AG04450 (cell line): ENCODE measurements around the gene HNRNPD. TPM values are rescaled to one million over a fixed set of nuclear protein-coding genes. Genes with fewer than 3 reads are reported as not detected.
"Not testable (repeated sequence)": the region's sequence is repeated elsewhere in the genome, so short reads cannot be mapped to it uniquely, and the experiment has no call there.

Source experiments
- CTCF ChIA-PET: fragments of 300-600, 350-600 bp; formaldehyde crosslinking; extraction: SDS; loops from one replicate; lab custom pipeline; 2022; ENCODE audit warnings: antibody characterized with exemption, inconsistent platforms; lab: Charles Lee
- POLR2A ChIA-PET: fragments of 350-600 bp; formaldehyde crosslinking; extraction: SDS; loops from one replicate; lab custom pipeline; 2021; ENCODE audit warnings: antibody characterized with exemption, inconsistent platforms; lab: Yijun Ruan, JAX
- DNase-seq: peaks from one replicate; pipeline ENCODE4 v3.0.0-alpha.2; 2011; ENCODE audit warnings: low read depth, low spot score
- H3K27ac ChIP-seq: one replicate; pipeline ENCODE4 v1.5.1; 2012; ENCODE audit warnings: low read depth, low read length, control low read depth
- H3K27me3 ChIP-seq: one replicate; pipeline ENCODE4 v1.6.0; 2012; ENCODE audit warnings: low read length; ENCODE audit not compliant: control insufficient read depth, insufficient read depth
- H3K4me3 ChIP-seq: 2 replicates; pipeline ENCODE4 v1.5.1; 2011; ENCODE audit warnings: mild to moderate bottlenecking, low read depth, low read length, control low read depth
- H3K9me3 ChIP-seq: 2 replicates; pipeline ENCODE4 v1.5.1; 2012; ENCODE audit warnings: low read length; ENCODE audit not compliant: control insufficient read depth, insufficient read depth
- polyA plus RNA-seq: library from polyadenylated mRNA; depleted of rRNA; stranded (reverse); fragments of >200 nt; gene quantifications from 2 replicates; pipeline ENCODE4 v1.2.3, GENCODE V29; 2011
- TF ChIP-seq, protein P1 (sequence below): IDR thresholded peaks from 2 replicates; pipeline ENCODE4 v1.5.1; 2011; ENCODE audit warnings: low read depth, low read length, control low read depth, inconsistent platforms

Gene HNRNPD
- polyA plus RNA-seq, 1 experiment, result 93.8 TPM

DNA sequence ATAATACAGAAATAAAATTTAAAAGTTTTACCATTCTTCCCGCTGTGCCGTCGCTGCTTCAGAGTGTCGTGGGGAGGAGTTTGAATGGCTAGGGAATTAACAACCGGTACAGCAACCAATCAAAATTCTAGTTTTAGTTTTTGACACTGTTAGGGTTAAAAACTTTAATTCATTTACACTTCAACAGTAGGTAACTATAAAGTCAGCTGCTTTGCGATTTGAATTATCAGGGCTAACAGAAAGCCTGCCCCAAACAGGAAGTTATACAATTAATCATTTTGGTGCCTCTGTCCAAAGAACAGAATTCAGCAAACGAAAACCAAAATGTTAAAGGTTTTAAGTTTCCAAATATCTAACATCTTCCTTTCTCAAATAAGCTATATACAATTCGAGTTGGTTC is 2.3 kb downstream of the HNRNPD start:
- Histone ChIP-seq H3K27me3 (no peaks in the 10 kb centered on the region), H3K4me3 (peak overlapping the region; percentile 98), H3K9me3 (no peaks in the 10 kb centered on the region; the same call in 1 of the 2 replicates), H3K27ac (no peak overlapping the region)
- ChIA-PET POLR2A (interaction anchor here (0.6 to 2.3 kb wide), 2 partner anchors 58 to 1560 kb away, joined by 5 to 13 read pairs; no protein-coding TSS in a partner anchor), CTCF (interaction anchor here (1.6 to 3.6 kb wide), 3 partner anchors 11 to 367 kb away, joined by 3 to 39 read pairs (median 8); partner anchors contain the start of gene HNRNPDL)
- no peak for DNase-seq
- TF ChIP-seq, protein P1, sequence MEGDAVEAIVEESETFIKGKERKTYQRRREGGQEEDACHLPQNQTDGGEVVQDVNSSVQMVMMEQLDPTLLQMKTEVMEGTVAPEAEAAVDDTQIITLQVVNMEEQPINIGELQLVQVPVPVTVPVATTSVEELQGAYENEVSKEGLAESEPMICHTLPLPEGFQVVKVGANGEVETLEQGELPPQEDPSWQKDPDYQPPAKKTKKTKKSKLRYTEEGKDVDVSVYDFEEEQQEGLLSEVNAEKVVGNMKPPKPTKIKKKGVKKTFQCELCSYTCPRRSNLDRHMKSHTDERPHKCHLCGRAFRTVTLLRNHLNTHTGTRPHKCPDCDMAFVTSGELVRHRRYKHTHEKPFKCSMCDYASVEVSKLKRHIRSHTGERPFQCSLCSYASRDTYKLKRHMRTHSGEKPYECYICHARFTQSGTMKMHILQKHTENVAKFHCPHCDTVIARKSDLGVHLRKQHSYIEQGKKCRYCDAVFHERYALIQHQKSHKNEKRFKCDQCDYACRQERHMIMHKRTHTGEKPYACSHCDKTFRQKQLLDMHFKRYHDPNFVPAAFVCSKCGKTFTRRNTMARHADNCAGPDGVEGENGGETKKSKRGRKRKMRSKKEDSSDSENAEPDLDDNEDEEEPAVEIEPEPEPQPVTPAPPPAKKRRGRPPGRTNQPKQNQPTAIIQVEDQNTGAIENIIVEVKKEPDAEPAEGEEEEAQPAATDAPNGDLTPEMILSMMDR, result no peak

DNA sequence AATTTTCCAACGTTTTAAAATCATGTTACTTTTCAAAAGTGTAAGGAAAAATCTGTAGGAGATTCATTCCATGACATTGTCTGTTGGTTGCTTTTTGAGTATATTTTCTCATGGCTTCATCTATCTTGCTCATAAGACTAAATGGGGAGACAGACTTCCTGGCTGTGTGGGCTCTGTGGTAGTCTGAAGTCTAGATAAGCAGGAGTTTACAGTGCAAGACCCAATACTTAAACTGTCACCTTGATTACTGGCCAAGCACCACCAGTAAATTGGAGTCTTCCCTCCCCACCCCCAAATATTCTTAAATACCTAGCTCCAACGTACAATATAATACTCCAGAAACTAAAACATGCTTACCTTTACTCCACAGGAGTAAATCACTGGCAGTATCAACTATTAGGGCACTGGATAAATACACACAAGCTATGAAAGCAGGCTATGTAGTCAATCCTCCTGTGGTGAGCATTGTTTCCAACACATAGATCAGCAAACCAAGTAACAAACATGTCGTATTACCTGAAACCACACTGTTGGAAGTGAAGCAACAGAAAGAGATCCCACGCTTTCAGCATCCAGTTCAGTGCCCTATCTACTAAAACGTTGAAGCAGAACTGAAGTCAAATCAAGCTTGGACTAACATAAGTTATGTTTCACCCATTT is 6.2 kb downstream of the HNRNPD start:
- Histone ChIP-seq H3K9me3 (no peaks in the 10 kb centered on the region), H3K4me3 (no peak overlapping the region), H3K27me3 (no peaks in the 10 kb centered on the region), H3K27ac (no peak overlapping the region)
- TF ChIP-seq, protein P1, result no peak
- ChIA-PET POLR2A (interaction anchor here (1.1 kb wide), 1 partner anchor 62 kb away, joined by 3 read pairs; no protein-coding TSS in a partner anchor), CTCF (interaction anchor here (1.0 kb wide), 1 partner anchor 83 kb away, joined by 3 read pairs; no protein-coding TSS in a partner anchor)
- no peak for DNase-seq

DNA sequence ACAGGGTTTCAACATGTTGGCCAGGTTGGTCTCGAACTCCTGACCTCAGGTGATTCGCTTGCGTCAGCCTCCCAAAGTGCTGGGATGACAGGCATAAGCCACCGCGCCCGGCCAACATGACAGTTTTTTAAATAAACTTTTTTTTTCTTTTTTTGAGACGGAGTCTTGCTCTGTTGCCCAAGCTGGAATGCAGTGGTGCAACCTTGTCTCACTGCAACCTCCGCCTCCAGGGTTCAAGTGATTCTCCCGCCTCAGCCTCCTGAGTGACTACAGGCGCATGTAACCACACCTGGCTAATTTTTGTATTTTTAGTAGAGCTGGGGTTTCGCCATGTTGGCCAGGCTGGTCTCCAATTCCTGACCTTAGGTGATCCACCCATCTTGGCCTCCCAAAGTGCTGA is 7.4 kb downstream of the HNRNPD start:
- H3K4me3 ChIP-seq, H3K27ac ChIP-seq, CTCF ChIA-PET, POLR2A ChIA-PET, H3K27me3 ChIP-seq, H3K9me3 ChIP-seq, DNase-seq: not testable (repeated sequence)

DNA sequence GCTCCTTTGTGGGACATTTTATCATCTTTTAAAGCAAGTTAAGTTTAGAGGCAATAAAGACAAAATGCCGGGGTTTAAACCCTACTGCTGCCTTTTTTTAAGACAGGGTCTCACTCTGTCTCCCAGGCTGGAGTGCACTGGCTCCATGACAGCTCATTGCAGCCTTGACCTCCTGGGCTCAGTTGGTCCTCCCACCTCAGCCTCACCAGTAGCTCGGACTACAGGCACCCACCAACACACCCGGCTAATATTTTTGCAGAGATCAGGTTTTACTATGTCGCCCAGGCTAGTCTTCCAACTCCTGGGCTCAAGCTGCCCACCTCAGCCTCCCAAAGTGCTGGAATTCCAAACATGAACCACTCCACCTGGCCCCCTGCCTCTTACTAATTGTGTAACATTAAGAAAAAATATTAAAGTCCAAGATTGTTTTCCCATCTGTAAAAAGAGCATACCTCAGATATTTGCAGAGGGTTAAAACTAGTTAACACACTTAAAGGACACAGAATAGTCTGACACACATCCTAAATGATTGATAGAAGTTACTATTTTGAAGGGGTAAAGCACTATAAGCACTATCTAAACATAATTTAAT is 9.8 kb downstream of the HNRNPD start:
- ChIA-PET CTCF (no interaction called here), POLR2A (no interaction called here)
- H3K27me3 ChIP-seq, result no peaks in the 10 kb centered on the region
- DNase-seq, result no peak
- H3K27ac ChIP-seq, result no peak overlapping the region
- H3K4me3 ChIP-seq, result no peak overlapping the region
- TF ChIP-seq, protein P1, result no peak
- no peaks in the 10 kb centered on the region for H3K9me3 ChIP-seq

DNA sequence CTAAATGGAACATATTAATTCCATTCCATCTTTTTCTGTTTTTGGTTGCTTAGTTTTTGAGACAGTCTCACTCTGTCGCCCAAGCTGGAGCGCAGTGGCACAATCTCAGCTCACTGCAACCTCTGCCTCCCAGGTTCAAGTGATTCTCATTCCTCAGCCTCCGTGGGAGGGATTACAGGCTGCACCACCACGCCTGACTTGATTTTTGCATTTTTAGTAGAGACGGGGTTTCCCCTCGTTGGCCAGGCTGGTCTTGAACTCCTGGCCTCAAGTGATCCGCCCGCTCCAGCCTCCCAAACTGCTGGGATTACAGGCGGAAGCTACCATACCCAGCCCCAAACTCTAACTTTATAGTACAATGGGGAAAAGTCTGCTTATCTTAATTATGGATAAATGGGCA is 11.2 kb downstream of the HNRNPD start:
- TF ChIP-seq, protein P1, result no peak
- H3K9me3 ChIP-seq, result no peaks in the 10 kb centered on the region
- ChIA-PET POLR2A (no interaction called here), CTCF (no interaction called here)
- H3K4me3 ChIP-seq, result no peak overlapping the region
- no peak for DNase-seq
- no peak overlapping the region for H3K27ac ChIP-seq
- H3K27me3 ChIP-seq, result no peaks in the 10 kb centered on the region
